ENCODE measurements around the gene PTPRK.

The PTPRK gene

GRCh38 chr6:128339635-128340450 lies 180.6 kb downstream of the PTPRK start:
- DNase-seq: no peak

DNA sequence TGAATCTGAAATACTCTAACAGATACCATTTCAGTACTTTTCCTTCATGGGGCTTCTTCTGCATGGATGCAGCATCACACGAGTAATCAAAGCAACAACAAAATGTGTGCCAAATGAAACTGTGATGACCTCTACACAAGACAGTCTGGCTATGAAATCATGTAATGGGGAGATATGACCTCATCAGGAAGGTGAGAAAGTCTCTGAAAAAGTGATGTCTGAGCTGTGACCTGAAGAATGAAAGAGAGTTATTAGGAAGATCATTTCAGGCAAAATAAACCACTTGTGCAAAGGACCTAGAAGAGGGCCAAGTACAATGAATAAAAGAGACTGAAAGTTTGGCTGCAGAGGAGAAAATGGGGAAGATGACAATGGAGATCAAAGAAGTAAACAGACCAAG lies 182.8 kb downstream of the PTPRK start:
- DNase-seq: no peak

DNA sequence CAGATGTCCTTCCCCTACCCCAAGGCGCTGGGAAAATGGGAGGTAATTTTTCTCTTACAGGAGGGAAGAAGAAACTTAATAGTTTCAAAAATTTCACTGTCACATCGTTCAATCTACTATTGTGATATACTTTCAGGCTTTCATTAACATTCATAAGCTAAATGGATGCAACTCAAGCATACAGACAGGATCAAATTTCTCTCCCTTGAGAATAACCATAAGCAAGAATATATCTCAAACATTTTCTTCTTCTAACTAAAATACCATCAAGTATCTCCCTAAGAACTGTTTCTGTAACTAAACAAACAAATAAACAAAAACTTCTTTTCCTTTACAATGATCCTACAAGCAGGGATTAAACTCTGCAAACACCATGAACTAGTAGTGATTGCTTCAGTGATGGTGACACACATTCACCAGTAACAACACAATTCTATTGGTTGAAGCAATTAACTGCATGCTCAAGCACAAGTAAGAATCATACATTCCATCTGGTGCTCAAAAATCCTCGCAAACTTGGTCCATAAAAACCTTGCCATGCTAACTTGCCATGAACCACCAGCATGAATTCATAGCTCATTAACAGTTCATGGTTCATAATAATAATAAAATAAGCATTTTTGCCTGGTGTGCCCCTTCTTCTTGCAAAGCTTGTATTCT lies 183.8 kb downstream of the PTPRK start:
- DNase-seq: no peak

- DNase-seq: no peak
Measured at GRCh38 chr6:128335963-128336362, 184.4 kb downstream of the PTPRK start.

DNA sequence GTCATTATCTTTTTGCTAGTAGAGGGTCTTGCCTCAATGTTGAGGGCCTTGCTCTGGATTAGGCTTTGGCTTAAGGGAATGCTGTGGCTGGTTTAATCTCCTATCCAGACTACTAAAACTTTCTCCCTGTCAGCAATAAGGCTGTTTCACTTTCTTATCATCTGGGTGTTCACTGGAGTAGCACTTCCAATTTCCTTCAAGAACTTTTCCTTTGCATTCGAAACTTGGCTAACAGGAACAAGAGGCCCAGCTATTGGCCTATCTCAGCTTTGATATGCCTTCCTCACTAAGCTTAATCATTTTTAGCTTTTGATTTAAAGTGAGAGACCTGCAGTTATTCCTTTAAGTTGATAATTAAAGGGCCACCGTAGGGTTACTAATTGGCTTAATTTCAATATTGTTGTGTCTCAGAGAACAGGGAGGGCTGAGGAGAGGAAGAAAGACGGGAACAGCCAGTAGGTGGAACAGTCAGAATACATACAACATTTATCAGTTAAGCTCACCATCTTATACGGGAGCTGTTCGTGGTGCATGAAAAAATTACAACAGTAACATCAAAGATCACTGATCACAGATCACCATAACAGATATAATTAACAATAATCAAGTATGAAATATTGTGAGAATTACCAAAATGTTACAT lies 186.7 kb downstream of the PTPRK start:
- no peak for DNase-seq

DNA sequence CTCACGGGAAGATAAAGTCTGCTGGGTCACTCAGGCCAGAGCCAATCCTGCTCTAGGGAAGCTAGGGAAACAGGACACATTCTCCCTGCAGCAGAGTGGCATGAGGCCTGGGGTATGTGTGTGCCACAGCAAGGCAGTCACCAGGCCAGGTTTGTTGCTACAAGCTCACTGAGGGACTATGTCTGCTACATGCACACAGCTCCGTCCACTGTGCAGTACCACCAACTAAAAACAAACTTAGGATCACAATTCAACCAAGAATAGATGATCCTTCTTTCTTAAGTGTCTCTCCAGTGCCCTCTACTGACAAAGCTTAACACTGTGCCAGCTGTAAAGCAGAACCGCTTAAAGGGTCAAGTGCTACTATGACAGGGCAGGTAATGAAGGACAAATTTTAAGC lies 192.5 kb downstream of the PTPRK start:
- DNase-seq: peak; percentile 39

DNA sequence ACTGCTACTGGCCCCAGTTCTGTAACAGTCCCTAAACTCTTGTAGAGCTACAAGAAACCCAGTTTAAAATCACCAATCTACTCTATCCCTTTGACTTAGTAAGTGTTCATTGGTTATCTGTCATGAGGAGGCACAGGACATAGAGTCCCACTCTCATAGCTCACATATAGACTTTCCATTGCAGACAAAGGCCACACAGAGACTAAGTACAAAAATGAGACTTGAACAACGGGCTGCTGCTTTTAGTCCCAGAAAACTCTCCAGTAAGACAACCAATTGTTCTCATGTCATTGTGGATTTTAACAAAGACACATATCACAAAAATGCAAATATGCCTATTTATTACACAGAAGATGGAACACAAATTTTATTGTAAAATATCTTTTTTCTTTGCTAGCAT lies 197.4 kb downstream of the PTPRK start:
- no peak for DNase-seq

DNA sequence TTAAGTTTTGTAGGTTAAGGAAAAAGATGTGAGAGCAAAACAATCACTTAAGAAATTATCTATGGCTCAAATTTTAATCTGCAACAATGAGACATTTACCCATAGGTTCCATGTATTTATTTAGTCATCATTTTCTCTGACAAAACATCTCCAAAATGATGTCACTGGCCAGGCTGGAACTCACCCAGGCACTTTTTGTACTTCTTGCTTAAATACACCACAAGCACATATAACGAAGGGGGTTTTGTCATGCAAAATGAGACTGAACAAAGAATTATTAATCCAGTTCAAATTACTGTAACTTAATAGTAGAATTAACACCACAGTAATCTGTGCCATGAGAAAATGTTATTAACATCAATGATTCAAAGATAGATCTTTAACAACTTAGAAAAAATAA lies 200.5 kb downstream of the PTPRK start:
- DNase-seq: no peak

DNA sequence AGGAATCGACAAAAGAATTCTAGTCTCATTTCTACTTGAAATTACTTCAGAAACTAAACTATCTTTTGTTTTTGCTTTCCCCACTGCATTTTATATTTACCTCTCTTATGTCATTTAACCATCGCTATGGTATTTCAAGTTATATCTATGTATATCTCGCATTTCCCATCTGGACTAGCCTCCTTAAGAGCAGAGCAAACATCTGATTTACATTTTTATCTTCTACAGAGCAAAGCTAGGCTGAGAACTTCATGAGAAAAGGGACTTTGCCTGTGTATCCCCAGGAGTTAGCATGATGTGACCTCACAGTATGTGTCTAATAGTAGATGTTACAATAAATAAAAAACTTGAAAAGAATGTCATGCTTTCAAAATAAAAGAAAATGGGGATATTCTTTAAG lies 201.2 kb downstream of the PTPRK start:
- no peak for DNase-seq

GRCh38 chr6:128316258-128316929 lies 204.0 kb downstream of the PTPRK start:
- no peak for DNase-seq

- DNase-seq: no peak
Measured at GRCh38 chr6:128314190-128314589, 206.2 kb downstream of the PTPRK start.

GRCh38 chr6:128311944-128312570 lies 208.3 kb downstream of the PTPRK start:
- DNase-seq: no peak

DNA sequence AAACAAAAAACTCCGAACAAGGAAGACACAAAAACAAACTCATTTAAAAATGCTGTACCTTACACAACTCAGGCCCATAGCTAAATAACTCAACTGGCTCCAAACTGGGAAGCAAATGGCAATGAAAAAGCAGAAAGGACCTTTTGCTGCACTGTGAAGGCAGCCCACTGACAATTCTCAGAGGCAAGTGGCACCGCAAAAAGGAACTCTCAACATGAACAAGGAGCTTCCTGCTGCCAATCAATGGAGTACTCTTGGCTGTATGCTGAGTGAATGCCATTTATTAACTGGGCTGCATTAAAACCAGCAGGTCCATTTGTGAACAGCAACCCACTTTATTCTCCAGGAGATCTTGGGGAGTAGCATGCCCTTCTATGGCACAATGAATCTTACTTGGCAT lies 209.9 kb downstream of the PTPRK start:
- no peak for DNase-seq

GRCh38 chr6:128307671-128308070 lies 212.7 kb downstream of the PTPRK start:
- no peak for DNase-seq

- no peak for DNase-seq
Measured at GRCh38 chr6:128305976-128306375, 214.4 kb downstream of the PTPRK start.

GRCh38 chr6:128305228-128305627 lies 215.2 kb downstream of the PTPRK start:
- no peak for DNase-seq

GRCh38 chr6:128303870-128304269 lies 216.5 kb downstream of the PTPRK start:
- no peak for DNase-seq

DNA sequence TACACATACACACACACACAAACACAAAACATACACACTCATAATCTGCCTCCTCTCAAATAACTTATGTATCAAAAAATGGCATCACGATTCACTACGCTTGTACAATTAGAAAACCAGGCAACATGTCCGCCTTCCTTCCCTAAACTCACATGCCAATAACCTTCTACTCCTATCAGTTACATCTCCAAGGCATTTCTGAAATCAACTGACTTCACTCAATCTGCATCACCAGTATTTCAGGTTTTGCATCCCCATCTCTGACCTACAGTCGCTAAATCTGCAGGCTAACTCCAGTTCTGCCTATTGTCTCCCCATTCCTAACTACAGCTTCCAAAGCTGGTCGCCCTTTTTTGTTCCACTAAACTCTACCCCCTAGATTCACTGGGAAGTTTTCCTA lies 217.5 kb downstream of the PTPRK start:
- no peak for DNase-seq

DNA sequence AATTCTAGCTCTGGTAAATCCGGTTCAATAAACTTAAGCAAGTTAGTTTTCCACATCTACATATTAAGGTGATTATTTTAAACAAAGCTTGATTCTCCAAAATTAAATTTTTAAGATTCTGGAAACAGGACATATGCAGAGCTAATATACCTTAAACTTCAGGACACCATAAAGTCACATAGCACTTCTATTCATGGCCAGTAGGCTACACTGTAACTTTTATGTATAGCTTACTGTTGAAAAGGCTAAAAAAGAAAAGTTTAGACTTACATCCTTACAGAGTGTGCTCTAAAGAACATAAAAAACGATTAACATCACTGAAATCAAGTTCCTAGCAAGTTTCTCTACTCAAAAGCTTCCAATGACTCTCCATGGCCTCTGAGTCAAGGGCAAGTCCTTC lies 224.7 kb downstream of the PTPRK start:
- DNase-seq: no peak

GRCh38 chr6:128290221-128290620 lies 230.2 kb downstream of the PTPRK start:
- no peak for DNase-seq

- no peak for DNase-seq
Measured at GRCh38 chr6:128284128-128284527, 236.3 kb downstream of the PTPRK start.

DNA sequence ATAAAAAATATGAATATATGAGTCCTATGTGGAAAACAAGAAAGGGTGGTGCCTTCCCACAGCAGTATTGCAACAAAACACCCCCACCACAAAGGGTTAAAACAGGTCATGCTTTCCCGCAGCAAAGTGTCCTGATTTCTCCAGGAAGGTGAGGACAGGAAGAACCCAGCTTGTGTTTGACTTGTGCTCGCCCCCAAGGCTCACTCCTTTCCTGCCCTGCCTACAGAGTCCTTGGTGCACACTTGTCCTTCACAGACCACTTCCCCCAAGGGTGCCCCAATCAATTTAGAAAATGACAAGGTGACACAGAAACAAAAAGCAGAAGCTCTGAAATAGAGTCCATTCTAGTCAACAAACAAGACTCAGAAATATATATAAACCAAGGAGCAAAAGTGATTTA lies 237.4 kb downstream of the PTPRK start:
- DNase-seq: no peak

GRCh38 chr6:128280960-128281359 lies 239.4 kb downstream of the PTPRK start:
- DNase-seq: no peak
